Fibroblast of the conjunctiva (primary cell): ENCODE results near the gene HMX1.

Source experiments
- DNase-seq: peaks from one replicate; pipeline ENCODE4 v3.0.0-alpha.2; 2010; ENCODE audit warnings: low read depth

HMX1 gene

DNA sequence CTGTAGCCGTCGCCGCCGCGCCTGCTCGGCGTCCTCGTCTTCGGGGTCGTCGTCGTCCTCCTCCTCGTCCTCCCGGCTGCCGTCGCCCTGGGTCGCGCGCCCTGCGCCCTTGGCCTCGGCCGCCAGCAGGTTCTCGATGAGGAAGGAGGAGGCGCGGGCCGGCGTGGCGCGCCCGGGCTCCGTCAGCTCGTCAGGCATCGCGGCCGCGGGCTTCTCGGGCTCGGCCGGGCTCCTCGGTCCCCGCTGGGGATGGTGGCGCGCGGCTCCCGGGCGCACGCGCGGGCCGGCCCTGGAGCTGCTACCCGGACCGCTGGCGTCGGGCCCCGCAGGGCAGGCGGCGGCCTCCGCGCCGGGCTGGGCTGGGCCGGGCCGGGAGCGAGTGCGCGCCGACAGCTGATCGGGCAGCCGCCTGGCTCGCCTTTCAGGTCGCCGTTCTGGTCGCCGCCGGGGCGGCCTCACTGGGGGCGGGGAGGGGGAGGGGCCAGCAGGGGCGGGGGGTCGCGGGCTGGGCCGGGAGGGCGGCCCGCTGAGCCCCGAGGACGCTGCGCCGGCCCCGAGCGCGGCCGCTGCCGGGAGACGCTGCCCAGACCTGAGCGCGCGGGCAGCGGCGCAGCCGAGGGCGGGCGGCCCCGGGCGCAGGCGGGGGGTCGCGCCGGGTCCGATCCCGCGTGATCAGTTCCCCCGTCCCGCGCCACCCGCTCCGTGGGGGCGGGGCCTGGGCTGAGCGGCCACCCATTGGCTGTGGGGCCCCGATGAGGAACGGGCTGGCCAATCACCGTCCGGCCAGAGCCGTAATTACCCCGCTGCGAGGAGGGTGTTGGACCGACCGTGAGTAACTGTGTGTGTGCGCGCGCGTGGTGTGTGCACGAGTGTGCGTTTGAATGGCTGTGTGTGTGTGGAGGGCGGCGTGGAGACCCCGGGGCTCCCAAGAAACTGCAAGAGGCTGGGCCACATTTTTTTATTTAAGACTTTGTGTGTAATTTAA is at the start of gene HMX1:
Gene HMX1 (minus strand): TSS at position 423 of the 985 bp plus-strand sequence. CDS start 225 bp downstream, at position 198.
- DNase-seq = no peak

GRCh38 chr4:8920969-8921368 is 49.3 kb upstream of the HMX1 start:
- DNase-seq = no peak

DNA sequence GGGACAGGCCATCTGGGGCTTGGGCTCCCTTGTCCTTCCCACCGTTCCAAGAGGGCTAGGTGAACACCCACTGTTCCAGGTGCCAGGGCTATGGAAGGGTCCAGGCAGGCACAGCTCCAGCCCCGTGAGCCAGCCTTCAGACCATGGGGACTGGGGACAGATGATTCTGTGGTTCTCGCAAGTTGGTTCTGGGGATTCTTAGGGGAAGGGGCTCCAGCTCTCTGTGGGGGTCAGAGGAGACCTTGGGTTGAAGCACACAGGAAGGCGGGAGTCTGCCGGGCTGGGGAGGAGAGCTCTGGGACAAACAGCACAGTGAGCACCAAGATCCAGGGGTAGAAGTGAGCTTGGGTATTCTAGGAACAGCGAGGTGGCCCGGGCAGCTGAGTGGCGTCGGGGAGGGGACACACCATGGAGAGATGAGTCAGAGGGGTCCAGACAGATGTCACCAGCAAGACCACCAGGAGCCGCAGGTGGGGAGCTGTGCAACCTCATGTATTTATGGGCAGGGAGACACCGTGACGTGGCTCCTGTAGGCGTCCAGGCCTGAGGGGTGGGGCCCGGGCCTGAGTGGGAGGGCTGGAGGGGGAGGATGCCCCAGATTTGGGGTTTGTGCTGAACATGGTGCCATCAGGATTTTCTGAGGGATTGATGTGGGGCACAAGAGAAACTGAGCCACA is 48.8 kb upstream of the HMX1 start:
- no peak for DNase-seq

DNA sequence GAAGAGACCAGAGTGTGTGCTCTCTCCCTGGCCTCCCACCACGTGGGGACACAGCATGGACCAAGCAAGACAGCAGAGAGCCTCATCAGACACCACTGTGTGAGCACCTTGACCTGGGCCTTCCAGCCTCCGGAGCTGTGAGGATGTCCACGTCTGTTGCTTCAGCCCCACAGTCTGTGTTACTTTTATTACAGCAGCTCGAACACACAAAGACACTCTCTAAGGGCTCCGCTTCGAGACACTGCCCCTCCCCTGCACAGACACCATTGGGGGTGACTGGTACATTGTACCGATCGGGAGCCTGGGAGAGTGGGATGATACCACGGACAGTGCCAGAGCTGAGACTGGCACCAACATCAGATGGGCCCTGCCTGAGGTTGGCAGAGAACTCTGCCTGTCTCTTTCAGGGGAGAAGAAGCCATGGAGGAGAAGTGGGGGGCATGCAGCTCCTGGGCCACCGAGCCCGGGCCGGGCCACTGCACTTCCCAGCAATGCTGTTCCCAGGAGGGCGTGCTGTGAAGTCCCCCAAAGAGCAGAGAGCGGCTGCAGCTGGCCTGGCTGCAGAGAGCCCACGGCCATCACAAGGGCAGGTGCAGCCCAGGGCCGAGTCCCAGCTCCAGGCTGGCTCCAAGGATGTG is 48.1 kb upstream of the HMX1 start:
- no peak for DNase-seq

DNA sequence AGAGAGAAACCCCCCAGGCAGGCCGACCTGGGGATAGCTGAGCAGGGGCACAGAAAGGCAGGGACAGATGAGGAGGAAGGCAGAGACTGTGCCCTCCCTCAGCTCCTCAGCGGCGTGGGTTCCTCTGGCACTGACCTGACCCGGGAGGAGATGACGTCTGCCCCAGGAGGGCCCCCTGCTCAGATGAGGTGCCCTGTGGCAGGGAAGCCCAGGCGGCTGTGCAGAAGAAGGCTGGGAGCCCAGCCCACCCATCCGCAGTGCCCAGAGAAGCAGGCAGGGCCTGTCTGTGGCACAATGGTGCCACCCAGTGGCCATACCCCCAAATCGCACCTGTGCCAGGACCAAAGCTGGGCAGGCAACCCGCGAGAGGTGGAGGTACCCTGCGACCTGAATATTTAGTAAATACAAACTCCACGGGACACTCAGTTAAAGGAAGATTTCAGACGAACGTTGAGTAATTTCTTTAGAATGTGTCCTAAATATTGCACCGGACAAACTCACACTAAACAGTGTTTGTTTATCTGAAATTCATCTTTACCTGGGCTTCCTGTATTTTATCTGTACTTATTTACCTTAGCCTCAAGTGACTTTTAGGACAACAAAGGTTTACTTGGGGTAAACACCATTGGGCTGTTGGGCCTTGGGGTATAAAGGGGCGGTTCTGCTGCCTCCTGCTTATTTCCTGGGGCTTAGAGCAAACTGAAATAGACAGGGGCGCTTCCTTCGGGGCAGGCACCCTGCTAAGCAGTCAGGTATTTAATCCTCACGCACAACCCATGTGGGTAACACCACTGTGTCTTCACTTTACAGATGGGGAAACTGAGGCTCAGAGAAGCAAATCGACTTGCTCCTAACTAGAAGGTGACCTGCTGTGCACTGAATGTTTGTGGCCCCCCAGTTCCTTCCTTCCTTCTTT is 46.5 kb upstream of the HMX1 start:
- peak; percentile 10 for DNase-seq

GRCh38 chr4:8917321-8917811 is 45.7 kb upstream of the HMX1 start:
- no peak for DNase-seq

DNA sequence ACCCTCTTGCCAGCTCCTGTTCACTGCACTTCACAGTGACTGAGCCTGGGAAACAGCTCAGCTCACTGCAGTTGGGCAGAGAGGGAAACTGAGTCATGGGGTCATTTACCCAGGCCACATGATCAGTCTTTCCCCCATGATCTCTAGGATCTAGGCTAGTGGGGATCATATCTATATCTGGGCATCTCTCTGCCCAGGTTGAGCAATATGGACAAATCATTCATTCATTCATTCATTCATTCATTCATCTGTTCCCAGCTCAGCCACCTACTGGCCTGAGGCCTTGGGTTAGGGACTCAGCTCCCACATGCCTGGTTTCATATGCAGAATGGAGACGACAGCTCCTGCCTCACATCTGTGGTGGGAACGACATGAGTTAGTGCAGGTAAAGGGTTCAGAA is 45.3 kb upstream of the HMX1 start:
- DNase-seq = no peak

- no peak for DNase-seq
These were observed 44.8 kb upstream of the HMX1 start for GRCh38 chr4:8916351-8916885.

DNA sequence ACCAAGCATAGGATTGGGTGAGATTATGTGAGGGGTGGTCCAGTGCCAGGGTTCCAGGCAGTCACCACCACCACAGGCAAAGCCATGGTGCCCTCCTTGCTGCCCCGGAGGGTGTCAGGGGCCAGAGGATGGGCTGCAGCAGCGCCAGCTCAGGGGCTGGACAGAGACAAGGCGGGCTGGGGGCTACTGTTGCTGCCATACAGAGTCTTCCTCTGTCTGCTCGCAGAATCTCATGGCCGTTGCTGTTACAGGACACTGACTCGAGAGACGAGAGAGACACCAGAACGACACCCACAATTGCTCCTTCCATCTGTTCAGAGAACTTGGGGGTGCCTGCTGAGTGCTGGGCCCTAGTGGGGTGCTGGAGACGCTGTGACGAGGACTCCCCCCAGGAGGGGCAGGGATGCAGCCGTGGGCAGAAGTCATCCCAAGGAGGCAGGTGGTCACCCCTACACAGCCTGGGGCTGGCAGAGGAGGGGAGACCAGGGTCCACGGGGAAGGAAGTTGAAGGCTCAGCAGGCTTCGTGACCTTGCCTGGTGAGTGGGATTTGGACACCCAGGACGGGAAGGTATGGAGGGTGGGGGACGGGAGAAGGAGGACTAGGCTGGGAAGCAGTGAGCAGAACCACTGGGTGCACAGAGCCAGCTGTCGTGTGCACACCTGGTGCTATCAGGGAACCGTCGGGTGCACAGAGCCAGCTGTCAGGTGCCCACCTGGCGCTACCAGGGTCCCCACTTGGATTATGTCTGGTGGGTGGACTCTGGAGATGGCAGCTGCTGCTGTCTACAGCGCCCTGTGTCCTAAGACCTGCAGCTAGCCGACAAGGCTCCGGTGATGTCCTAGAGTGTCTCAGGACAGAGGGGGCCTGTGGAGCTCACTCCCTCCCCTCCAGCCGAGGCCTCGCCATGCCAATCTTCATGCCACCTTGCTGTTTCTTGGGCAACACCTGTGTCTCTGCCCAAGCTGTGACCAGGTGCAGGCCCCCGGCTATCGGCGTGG is 43.9 kb upstream of the HMX1 start:
- no peak for DNase-seq

- DNase-seq = no peak
These were observed 43.0 kb upstream of the HMX1 start for GRCh38 chr4:8914461-8915171.

- DNase-seq = no peak
These were observed 42.3 kb upstream of the HMX1 start for GRCh38 chr4:8913858-8914460.

DNA sequence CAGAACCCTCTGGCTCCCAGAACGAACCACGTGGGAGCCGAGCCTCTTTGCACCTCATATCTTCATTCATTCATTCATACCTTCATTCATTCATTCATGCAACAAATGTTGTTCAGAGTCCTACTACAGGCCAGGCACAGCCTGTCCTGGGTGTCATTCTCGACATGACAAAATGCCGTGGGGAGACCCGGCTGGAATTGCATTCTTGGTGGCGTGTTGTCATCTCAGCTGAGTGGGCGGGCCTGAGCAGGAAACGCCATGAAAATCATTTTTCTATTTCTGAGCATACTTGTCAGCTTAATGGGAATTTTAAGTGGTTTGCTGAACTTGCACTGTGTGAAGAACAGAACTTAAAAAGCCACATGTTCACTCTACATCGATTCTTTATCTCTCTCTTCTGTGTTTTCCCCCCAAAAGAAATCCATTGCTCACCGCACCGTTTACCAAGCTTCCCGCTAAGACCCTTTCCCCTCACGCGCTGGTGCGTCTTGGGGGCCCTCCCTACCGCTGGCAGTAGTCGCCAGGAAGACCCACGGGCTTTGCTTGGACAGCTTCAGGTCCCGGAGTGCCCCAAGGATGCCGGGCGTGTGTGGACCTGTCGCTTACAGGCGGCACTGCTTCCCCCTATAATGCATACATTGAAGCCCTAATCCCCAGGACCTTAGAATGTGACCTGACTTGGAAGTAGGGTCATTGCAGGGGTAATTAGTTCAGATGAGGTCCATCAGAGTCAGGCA is 41.6 kb upstream of the HMX1 start:
- DNase-seq = no peak

DNA sequence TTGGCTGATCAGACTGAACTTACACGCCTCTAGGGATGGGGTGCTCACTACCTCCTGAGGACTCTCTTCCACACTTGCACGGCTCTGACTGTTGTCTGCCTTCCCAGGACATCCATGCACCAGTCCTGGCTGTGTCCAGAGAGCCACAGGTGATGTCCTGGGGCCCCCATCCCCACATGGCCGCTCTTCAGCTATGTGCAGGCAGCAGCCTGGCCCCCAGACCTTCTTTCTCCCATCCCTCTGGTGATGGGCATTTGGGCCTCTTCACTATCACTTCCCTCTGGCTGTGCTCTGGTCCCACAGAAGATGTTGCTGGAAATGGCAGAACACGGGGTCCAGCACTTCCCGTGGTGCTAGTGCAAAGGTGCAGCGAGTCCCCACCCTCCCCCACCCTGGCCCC is 40.9 kb upstream of the HMX1 start:
- no peak for DNase-seq

GRCh38 chr4:8912089-8912455 is 40.4 kb upstream of the HMX1 start:
- DNase-seq = no peak

DNA sequence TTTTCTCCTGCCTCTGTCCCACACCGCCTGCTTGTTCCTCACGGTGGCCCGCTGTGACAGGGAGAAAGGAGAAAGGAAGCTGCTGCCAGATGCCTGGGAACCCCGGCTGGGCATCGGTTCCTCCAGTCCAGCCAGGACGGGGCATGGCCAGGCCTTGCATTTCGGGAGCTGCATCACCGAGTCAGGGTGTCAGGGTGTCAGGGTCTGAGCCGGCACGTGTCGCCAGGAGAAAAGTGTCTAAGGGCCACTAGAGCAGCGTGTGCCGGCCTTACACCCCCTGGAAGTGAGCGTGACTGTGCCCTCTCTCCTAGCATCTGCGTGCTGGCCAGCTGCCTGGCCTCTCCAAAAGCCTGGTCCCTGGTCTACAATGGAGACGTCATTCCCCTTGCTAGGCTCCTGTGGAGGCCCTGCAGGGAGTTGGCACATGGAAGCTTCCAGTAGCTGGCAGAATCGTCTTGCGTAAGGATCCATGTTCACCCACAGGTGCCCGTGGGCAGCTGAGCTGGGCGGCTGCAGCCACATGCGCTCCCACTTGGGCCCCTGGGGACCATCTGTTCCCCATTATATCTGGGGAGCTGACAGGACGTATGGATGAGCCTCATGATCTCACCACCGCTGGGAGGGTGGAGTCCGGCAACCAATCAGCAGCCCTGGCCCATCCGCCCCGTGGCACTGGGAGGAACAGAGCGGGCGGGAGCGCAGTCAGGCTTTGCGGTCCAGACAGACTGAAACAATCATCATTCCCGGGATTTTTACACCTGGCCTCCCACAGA is 39.9 kb upstream of the HMX1 start:
- DNase-seq = no peak

GRCh38 chr4:8910822-8911315 is 39.2 kb upstream of the HMX1 start:
- DNase-seq = no peak
